ENCODE data around the gene CRTC1.

- TF ChIP-seq CTCF (IDR thresholded peaks at IDR 0.05), result peak in 1 of 4 experiments; percentile 10
- TF ChIP-seq POLR2A (IDR thresholded peaks at IDR 0.05), result no peak
Measured at GRCh38 chr19:18809149-18809868, 125.8 kb downstream of the CRTC1 start.

Measured in uterus (tissue), 2 donors.